Activated naive CD4-positive, alpha-beta T cell (primary cell): ENCODE data around the gene TXLNB.
"Not testable (repeated sequence)": the region's sequence is repeated elsewhere in the genome, so short reads cannot be mapped to it uniquely, and the experiment has no call there.

Experiments used
- DNase-seq, 4 experiments: peaks; one replicate each; lab custom pipeline; 2025; lab: John Stamatoyannopoulos, UW

Gene TXLNB

GRCh38 chr6:139311831-139312230, 20.0 kb upstream of the TXLNB start:
- DNase-seq, result no peak

GRCh38 chr6:139308936-139309603, 17.3 kb upstream of the TXLNB start:
- no peak for DNase-seq

- DNase-seq, result no peak
Observed at GRCh38 chr6:139308286-139308916, 16.6 kb upstream of the TXLNB start.

DNA sequence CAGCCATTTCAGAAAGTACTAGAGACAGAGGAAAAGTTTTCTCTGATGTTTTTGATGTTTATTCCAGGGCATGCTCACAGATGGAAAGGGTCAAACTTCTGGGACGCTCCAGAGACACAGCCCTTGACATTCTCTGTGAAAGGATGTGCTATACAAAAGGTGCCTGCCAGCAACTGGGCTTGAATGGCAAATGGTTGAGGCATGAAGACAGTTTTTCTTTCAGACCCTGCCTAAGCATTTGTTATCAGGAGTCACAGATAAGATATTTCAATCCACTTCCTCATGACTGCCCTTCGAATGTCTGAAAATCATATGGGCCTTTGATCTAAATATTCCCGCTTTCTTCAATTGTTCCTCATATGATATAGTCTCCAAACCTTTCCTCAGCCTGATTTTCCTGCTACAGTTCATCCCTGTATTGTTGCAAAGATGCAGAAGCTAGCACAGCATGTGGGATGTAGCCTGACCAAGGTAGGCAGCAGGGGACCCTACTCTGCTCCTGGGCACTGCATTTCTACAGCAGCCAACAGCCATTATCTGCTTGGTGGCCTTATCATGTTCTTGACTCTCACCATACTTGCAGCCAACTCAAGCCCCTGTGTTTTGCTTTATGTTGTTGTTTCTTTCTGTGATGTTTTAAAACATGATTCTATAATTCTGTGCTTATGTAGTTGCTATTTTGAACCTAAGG, 14.6 kb upstream of the TXLNB start:
- DNase-seq, result no peak

DNA sequence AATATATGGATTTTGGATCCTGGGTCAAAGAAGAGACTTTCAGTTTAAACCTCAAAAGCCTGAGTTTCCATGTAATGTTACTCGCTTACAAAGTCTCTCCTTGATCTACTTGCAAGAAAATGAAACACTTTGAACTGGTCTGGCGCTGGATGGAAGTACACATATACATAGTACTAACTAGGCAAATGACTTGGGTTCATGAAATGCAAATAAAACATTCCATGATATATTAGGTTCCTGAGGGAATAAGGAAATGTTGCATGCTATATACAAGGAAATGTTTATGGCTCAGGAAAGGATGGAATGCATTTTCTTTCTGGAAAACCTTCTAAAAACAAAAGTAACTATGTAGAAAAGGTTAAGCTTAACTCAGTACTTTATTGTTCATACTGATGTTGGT, 11.4 kb upstream of the TXLNB start:
- DNase-seq, result no peak

DNA sequence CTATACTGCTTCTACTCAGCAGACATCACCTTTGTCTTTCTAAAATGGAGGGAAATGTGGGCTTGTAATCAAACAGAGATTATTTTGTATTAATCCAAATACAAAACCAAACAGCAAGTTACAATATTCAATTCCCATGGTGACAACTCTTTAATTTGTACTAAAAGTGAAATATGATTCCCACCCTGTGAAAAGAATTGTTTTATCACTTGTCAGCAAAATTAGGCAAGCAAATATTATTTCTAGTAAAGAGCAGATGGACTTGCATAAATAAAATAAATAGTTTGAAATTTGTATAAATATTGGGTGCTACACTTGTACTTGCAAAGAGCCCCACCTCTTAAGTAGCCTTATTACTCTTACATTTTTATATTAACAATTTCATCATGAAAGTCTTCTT, 6.1 kb upstream of the TXLNB start:
- DNase-seq, result no peak

DNA sequence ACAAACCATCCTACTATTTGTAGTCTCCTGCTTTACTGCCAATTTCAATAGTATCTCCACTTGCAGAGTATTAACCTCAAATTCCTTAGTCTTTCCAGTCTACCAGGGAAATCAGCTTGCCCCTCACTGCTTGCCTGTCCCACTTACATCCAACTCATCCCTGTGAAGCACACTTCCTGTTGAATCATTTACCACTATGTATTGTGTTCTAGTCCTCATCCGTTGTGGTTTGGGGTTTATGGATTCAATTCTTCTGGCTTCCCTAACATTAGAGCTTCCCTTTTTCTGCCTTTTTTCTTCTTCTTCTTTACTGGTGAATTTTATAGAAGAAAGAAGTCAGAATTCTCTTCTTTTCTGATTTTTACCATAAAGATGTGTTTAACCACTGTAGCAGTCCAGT, 5.1 kb upstream of the TXLNB start:
- no peak for DNase-seq

- DNase-seq, result no peak
Observed at GRCh38 chr6:139295901-139296300, 4.1 kb upstream of the TXLNB start.

GRCh38 chr6:139294090-139294489, 2.3 kb upstream of the TXLNB start:
- DNase-seq, result no peak

DNA sequence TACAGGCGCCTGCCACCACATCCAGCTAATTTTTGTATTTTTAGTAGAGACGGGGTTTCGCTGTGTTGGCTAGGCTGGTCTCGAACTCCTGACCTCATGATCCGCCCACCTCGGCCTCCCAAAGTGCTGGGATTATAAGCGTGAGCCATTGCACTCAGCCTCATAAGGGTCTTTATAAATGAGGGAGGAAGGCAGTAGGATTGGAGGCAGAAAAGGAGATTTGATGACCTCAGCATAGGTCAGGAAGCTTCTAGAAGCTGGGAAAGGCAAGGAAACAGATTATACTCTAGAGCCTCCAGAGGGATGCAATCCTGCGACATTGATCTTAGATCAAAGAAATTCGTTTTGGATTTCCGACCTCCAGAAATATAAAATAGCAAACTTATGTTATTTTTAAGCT, 1.4 kb upstream of the TXLNB start:
- not testable (repeated sequence) for DNase-seq

DNA sequence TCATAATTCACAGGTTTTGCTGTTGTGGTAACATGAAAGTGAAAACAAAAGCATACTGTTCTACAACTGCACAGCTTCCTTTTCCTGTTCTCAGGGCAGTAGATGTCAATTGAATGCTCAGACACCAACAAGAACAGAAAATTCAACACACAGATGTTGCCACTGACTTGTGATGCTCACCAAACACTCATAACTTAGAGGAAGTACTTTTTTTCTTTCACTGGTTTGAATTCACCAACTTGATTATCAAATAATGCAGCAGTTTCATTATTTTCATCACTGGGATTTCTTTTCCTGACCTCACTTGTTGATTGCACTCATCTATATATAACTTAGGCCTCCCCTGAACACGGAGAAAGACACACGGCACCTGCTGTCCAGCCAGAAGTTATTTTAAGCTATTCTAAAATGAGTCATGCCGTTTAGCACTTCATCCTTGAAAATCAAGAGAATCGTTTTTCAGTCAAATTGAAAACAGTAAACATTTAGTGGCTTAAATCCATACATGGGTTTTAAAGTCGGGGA, 949 bp downstream of the TXLNB start:
- no peak for DNase-seq

DNA sequence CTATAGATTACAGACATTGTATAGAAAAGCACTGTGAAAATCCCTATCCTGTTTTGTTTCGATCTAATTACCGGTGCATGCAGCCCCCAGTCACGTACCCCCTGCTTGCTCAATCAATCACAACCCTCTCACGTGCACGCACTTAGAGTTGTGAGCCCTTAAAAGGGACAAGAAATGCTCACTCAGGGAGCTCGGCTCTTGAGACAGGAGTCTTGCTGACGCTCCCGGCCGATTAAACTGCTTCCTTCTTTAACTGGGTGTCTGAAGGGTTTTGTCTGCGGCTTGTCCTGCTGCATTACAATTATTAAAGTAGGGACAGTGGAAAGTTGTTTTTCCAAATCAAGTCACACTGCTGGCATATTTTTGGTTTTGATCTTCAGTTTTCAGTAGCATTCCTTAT, 2.6 kb downstream of the TXLNB start:
- DNase-seq, result no peak

GRCh38 chr6:139288496-139289040, 3.2 kb downstream of the TXLNB start:
- DNase-seq, result no peak

GRCh38 chr6:139287868-139288267, 3.9 kb downstream of the TXLNB start:
- no peak for DNase-seq

DNA sequence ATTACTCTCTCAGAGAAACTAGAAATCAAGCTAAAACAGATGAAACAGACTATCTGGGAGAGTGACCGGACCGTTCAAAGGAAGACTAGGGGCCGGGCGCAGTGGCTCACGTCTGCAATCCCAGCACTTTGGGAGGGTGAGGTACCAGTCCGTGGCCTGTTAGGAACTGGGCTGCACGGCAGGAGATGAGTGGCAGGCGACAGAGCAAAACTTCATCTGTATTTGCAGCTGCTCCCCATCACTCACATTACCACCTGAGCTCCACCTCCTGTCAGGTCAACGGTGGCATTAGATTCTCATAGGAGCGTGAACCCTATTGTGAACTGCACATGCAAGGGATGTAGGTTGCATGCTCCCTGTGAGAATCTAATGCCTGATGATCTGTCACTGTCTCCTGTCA, 5.4 kb downstream of the TXLNB start:
- not testable (repeated sequence) for DNase-seq

DNA sequence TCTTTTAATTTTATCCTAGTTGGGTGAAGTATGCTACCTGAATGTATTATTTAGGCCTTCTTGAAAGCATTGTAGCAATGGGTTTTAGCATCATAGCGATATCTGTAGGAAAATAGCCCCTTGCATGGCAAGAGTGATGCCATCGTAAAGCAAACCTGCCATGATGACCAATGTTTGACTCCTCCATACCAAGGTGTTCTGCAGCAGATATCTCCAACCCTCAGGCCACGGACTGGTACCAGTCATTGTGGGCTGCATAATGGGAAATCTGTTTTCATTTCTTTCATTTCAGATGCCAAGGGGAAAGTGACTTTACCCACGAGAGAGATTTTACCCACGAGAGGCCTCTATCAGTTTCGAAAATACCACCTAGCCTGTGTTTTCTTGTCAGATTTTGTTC, 6.2 kb downstream of the TXLNB start:
- no peak for DNase-seq

GRCh38 chr6:139284789-139285188, 7.0 kb downstream of the TXLNB start:
- no peak for DNase-seq

GRCh38 chr6:139282684-139283083, 9.1 kb downstream of the TXLNB start:
- DNase-seq, result no peak

- no peak for DNase-seq
Observed at GRCh38 chr6:139278190-139278589, 13.6 kb downstream of the TXLNB start.

DNA sequence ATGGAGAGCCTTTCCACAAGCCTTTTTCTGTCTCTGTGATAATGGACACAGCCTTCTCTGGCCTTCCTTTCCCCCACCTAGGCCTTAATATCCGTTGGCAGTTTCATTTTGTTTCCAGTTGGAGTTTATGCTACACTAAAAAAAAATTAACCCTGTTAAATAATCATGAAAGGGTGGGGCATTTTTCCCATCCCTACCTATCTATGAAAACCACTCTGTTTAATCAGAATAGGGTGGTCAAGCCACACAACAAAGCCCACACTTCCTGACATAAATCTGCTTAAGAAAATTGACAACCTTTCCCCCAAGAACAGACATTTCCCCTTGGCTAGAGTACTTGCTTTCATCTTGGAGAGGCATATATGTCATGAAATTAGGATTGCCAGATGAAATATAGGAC, 14.2 kb downstream of the TXLNB start:
- no peak for DNase-seq

GRCh38 chr6:139277161-139277560, 14.6 kb downstream of the TXLNB start:
- DNase-seq, result no peak

DNA sequence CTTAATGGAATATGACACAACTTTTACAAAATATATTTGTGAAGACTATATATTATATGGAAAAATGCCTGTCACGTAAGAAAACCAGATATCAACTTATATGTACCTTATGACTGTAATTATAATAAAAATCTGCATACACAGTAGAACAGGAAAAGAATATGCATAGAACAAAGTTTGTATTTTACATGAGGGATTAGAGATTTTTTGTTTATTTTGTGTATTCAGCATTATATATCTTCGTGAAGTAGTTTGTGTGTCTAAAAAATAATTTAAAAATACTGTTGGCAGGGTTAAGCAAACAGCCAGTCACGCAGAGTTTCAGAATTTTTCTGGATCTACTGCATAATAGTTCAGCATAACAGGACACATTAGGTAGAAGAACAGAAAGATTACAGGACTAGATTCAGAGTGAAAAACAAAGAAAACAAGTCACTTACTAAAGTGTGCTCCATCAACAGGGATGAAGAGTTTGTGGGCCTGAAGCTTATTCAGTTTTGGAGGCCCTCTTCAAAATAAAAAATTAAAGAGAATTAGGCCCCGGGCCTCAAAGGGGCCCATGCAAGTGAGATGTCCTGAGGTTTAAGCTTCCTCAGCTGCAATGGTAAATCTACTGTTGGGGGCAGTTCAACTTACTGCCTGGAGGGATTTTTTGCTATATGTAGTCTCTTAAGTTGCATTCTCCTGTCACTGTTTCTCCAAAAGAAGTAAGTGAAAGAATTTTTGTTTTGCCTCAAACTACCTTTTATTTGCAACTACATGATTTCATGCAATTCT, 16.3 kb downstream of the TXLNB start:
- no peak for DNase-seq
